Measurements from ENCODE around the gene RAPGEF1. TPM values are rescaled to one million over a fixed set of nuclear protein-coding genes. Genes with fewer than 3 reads are reported as not detected.
A peak's percentile ranks its signal among the peaks of the same experiment; 100 is the strongest.

RAPGEF1 gene
- total RNA-seq, 1 donor from 2014 or later = 146 TPM

DNA sequence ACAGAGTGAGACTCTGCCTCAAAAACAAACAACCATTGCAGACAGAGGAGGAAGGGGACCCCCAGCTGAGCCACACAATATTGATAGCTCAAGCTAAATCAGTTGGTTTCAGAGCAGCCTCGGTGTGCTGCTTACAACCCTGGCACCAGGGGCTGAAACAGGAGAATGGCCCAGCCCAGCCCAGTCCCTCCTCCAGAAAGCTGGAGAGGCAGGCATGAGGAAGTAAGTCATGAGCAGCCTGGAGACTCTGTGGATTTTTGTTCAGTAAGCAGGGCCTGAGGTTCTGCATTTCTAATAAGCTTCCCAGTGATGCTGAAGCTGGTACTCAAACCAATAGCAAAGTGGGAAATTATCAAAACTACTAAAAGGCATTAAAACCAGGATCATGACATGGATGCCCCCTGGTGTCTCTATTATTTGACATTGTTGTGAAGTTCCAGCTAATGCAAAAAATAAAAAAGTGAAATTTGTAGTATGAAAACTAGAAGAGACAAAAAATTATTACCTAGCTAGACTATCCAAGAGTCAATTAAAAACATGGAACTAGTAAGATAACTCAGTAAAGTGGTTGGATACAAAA lies 180.4 kb downstream of the RAPGEF1 start:
- peak in 1 of 2 donors; percentile 62 for ATAC-seq
- Histone ChIP-seq H3K27ac (no peak overlapping the region), H3K9me3 (peaks cover 11% of the 10 kb centered on the region), H3K4me1 (no peaks in the 10 kb centered on the region), H3K36me3 (no peaks in the 10 kb centered on the region), H3K4me3 (no peak overlapping the region), H3K27me3 (ENCODE audit: low read depth) (peaks cover 13% of the 10 kb centered on the region)
- DNase-seq = no peak
- intact Hi-C loops (cut with DNase I) = no loop called here
- TF ChIP-seq, protein P1, sequence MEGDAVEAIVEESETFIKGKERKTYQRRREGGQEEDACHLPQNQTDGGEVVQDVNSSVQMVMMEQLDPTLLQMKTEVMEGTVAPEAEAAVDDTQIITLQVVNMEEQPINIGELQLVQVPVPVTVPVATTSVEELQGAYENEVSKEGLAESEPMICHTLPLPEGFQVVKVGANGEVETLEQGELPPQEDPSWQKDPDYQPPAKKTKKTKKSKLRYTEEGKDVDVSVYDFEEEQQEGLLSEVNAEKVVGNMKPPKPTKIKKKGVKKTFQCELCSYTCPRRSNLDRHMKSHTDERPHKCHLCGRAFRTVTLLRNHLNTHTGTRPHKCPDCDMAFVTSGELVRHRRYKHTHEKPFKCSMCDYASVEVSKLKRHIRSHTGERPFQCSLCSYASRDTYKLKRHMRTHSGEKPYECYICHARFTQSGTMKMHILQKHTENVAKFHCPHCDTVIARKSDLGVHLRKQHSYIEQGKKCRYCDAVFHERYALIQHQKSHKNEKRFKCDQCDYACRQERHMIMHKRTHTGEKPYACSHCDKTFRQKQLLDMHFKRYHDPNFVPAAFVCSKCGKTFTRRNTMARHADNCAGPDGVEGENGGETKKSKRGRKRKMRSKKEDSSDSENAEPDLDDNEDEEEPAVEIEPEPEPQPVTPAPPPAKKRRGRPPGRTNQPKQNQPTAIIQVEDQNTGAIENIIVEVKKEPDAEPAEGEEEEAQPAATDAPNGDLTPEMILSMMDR (IDR thresholded peaks at IDR 0.05) = no peak

DNA sequence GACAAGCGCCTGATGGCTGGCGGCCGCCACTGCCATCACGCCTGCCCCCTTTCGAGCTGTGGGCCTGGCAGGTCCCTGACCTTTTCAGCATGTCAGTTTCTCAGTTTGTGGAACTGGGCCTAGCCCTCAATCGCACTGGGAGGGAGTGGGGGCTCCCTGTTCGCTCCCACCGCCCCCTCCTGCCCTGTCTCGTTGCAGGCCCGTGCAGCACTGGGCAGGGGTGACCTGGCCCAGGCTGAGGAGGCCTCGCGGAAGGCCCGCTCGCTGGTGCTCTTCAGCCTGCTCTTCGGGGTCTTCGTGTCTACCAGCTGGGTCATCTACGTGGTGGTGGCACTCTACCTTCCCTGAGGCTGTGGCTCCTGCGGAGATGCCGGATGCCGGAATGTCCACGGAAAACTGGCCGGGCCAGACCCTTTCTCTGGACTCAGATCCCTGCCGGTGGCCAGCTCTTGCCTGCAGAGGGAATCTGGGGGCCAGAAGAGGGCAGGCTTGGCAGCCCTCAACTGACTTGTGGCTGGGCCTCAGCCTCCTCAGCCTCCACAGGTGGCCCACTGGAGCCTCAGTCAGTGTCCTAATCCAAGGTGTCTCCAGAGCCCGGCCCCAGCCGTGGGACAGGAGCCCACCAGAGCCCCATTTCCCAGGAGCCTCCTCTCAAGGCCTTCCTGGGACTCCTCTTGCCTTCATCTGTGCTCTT lies 181.9 kb downstream of the RAPGEF1 start:
- DNase-seq (no peak), ATAC-seq (peak in 1 of 2 donors; percentile 9)
- Histone ChIP-seq H3K27me3 (ENCODE audit: low read depth) (peaks cover 27% of the 10 kb centered on the region), H3K27ac (no peak overlapping the region), H3K4me1 (no peaks in the 10 kb centered on the region), H3K36me3 (no peaks in the 10 kb centered on the region), H3K9me3 (peaks cover 9% of the 10 kb centered on the region), H3K4me3 (no peak overlapping the region)
- TF ChIP-seq, protein P1 (IDR thresholded peaks at IDR 0.05) = no peak
- intact Hi-C loops (cut with DNase I) = no loop called here

DNA sequence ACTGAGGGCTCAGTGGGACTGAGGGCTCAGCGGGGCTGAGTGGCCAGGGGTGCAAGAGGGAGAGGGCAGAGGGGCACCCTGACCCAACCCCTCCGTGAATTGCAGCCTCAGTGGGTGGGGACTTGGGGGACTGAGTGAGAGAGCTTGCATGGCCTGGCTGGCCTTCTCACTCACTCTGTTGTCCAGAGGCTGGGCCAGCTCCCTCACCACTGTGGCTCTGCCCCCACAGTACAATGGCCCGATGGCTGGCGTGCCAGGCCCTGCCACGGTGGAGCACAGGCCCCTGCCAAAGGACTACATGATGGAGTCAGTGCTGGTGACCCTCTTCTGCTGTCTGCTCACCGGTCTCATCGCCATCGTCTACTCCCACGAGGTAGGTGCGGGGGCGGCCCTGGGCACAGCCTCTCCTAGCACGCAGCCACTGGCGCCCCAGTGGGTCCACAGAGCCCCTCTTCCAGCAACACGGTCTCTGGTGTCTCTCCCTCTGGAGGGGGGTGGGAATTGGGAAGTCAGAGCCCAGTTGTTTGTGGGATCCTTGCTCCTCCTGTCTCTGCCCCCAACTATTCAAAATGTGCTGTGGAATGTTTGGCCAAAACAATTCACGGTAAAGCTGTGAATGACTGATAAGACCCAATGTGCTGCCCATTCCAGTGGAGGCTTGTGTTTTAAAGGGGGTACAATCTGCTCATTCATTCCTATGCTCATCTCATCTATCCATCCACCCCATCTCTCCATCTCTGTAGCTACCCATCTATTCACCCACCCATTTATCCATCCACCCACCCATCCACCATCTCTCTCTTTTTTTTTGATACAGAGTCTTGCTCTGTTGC lies 183.8 kb downstream of the RAPGEF1 start:
- TF ChIP-seq, protein P1 (IDR thresholded peaks at IDR 0.05) = no peak
- intact Hi-C loops (cut with DNase I) = no loop called here
- ATAC-seq = peak; percentile 17 to 25

DNA sequence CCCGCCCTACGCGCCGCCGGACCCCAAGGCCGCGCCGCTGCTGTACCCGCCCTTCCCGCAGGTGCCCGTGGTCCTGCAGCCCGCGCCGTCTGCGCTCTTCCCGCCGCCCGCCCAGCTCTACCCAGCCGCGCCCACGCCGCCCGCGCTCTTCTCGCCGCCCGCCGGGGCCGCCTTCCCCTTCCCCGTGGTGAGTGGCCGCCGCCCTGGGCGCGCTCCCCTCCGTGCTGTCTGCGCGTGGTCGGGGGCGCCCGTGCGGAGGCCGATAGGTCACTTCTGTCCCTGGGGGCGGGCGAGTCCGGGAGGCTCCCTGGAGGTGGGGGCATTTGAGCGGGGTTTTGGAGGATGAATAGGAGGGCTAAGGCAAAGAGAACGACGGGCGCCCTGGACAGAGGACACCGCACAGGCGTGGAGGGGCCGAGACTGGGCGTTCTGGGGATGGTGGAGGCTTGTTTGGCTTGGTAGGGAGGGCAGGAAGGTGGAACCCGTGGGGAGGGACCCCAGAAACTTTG lies 185.0 kb downstream of the RAPGEF1 start:
- no peaks in the 10 kb centered on the region for H3K4me1 ChIP-seq
- no peak for DNase-seq

More for the DNA sequence above, 183.8 kb downstream of the RAPGEF1 start:
- Histone ChIP-seq H3K9me3 (no peaks in the 10 kb centered on the region), H3K27me3 (ENCODE audit: low read depth) (peaks cover 28% of the 10 kb centered on the region), H3K27ac (no peak overlapping the region), H3K36me3 (no peaks in the 10 kb centered on the region), H3K4me1 (no peaks in the 10 kb centered on the region), H3K4me3 (no peak overlapping the region)
- DNase-seq = no peak

More for the DNA sequence above, 185.0 kb downstream of the RAPGEF1 start:
- Histone ChIP-seq H3K27me3 (ENCODE audit: low read depth) (peaks cover 28% of the 10 kb centered on the region), H3K36me3 (no peaks in the 10 kb centered on the region), H3K4me3 (no peak overlapping the region), H3K27ac (no peak overlapping the region), H3K9me3 (no peaks in the 10 kb centered on the region)
- TF ChIP-seq, protein P1 (IDR thresholded peaks at IDR 0.05) = no peak
- no peak for ATAC-seq
- intact Hi-C loops (cut with DNase I) = no loop called here
